SW480 (cell line): Measurements from ENCODE around the gene PZP.
"Not testable (repeated sequence)": the region's sequence is repeated elsewhere in the genome, so short reads cannot be mapped to it uniquely, and the experiment has no call there.

Experiments
- DNase-seq: peaks from one replicate; pipeline ENCODE4 v3.0.0-alpha.2; 2016; ENCODE audit warnings: low spot score

PZP gene

DNA sequence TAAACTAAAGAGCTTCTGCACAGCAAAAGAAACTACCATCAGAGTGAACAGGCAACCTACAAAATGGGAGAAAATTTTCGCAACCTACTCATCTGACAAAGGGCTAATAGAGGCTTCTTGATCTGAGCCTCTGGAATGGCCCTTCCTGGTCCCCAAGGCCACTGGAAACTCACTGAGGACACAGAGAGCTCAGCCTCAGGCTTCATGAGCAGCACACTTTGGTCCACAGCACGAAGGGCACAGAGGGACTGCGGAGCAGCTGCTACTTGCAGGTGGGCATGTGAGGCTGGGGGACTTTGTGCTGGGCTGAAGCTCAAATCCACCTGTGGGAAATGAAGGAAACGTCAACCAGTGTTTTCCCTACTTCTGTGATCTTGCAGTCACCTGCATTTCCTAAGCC lies 27.4 kb downstream of the PZP start:
- no peak for DNase-seq

DNA sequence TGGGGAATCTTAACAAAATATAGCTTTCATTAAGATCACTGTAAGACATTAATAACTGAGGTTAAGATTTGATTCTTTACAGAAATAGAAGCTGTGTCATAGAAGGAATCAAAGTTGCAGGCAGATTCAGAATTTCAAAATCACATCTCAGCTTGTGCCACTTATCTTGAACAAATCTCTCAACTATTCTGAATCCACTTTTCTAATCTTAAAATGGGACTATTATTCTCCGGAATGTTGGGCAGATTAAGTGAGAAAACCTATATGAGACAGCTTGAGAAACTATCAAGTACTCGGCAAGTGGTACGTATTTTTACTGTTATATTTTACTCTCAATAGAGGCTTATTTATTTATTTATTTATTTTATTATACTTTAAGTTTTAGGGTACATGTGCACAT lies 28.4 kb downstream of the PZP start:
- DNase-seq, result no peak

DNA sequence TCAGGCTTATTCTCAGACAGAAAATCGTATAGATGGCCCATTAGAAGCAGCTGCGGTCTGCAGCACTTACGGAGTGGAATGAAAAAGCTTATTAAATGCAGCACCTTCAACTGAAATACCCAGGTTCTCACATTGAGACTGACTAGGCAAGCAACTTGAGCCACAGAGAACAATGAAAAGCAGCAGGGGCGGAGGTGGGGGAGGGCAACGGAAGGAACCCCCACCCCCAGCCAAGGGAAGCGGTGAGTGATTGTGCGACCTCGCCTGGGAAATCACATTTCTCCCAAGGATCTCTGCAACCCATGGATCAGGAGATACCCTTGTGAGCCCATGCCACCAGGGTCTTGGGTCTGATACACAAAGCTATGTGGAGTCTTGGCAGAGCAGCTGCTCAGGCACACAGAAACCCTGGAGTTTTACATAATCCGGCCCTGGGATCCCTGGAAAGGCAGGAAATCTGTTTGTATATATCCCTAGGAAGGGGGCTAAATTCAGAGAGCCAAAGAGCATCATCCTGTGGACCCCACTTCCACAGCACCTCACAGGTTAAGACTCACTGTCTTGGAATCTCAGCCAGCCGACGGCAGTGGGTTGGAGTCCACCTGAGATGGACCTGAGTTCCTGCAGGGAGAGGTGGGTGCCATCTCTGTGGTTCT lies 38.1 kb downstream of the PZP start:
- no peak for DNase-seq

DNA sequence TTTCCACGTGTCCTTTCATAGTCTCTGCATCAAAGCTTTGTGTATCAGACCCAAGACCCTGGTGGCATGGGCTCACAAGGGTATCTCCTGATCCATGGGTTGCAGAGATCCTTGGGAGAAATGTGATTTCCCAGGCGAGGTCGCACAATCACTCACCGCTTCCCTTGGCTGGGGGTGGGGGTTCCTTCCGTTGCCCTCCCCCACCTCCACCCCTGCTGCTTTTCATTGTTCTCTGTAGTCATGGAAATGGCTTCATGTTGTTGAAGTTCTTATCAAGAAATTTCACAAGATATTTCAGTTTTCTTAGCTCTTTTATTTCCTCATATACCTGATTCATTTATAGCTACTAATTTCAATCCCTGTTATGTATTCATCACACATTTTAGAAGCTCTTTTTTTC lies 40.9 kb downstream of the PZP start:
- DNase-seq, result not testable (repeated sequence)

DNA sequence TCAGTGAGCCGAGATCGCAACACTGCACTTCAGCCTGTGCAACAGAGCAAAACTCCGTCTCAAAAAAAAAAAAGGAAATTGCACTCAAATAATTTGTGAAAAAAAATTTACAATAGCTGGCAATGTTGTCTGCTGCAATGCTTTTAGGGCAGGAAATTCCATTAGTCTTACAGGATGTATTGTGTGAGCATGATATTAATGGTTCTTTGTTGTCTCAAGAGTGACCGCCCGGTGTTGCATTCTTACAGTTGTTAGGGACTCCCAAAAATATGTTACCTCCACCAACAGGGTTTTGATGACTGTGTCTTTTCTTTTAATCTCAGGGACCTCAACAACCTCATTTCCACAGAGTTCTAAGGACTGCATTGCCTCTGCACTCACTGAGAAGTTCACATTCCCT lies 44.8 kb downstream of the PZP start:
- DNase-seq, result no peak

DNA sequence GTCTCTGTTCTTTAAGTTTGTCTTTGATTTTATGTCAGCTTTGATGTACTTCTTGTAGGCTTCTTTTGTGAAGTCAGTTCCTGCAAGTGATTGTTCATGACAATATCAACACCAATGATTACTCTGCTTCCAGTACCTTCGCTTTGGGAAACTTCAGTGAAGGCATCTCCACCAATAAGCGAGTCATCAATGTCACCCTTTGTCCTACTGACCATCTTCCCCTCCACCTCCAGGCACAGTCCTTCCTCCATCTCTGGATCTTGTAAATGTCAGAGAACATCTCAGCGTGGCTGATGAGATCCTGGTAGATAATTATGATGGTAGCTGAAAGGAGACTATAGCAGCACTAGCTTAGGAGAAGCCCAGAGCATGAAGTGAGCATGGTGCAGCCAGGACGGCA lies 52.1 kb downstream of the PZP start:
- no peak for DNase-seq

DNA sequence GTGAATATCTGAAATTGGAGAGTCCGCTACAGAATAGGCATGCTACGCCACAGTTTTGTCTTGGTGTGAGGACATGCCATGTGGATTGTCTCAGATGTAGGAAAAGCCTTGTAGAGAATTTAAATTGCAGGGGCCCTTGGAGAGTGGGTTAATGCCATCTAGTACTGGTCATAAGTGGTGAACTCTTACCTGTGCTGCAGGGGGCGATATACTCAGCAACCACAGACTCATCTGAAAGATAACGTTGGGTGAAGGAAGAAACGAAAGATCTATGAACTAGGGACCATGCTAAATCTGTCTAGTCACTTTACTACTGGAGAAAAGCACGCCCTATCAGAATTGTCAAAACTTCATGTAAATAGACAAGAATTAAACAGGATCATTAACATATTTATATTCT lies 58.8 kb downstream of the PZP start:
- DNase-seq, result no peak

DNA sequence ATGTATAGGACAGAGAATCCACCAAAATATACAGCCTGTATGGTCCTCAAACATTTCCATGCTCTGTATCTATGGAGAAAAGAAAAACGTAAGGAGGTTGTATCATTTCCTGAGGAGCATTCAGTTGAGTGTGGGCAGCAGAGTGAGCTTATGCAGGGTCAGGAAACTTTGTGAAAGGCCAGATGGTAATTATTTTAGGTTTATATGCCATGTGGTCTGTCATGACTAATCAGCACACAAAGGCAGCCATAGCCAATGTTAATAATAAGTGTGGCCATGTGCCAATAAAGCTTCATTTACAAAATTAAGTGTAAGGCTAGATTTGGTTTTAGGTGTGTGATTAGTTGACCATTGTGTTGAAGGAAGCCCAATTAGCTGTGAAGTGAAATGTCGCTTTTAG lies 59.3 kb downstream of the PZP start:
- no peak for DNase-seq

DNA sequence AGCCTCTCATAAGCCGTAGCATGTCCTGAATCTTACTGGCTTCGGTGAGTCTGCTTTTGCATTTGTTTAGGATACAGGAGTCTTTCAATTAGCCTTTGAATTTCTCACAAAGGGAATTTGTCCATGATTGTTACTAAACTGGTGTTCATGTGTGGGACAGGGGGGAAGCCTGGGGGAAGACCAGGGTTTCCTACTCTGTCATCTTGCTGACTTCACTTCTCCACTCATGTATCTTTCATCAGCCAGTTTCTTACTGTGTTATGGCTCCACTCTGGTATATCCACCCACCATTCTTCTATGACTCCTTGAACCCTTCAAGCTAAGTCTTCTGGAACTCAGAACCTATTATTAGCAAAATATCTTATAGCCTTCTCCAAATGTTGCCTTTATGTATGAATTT lies 60.7 kb downstream of the PZP start:
- DNase-seq, result no peak

DNA sequence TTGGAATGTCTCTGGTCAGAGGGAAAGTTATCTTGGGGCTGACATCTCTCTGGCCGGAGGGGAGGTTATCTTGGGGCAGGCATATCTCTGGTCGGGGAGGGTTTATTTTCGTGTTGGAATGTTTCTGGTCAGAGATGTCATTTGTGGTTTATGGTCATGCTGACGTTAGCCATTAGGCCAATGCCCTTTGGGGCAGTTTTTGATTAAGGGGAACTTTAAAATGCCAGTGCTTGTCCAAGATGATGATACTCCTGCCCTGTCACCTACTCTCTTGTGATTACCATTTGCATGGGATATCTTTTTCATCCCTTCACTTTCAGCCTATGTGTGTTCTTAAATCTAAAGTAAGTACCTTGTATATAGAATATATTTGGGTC lies 63.5 kb downstream of the PZP start:
- DNase-seq, result no peak

DNA sequence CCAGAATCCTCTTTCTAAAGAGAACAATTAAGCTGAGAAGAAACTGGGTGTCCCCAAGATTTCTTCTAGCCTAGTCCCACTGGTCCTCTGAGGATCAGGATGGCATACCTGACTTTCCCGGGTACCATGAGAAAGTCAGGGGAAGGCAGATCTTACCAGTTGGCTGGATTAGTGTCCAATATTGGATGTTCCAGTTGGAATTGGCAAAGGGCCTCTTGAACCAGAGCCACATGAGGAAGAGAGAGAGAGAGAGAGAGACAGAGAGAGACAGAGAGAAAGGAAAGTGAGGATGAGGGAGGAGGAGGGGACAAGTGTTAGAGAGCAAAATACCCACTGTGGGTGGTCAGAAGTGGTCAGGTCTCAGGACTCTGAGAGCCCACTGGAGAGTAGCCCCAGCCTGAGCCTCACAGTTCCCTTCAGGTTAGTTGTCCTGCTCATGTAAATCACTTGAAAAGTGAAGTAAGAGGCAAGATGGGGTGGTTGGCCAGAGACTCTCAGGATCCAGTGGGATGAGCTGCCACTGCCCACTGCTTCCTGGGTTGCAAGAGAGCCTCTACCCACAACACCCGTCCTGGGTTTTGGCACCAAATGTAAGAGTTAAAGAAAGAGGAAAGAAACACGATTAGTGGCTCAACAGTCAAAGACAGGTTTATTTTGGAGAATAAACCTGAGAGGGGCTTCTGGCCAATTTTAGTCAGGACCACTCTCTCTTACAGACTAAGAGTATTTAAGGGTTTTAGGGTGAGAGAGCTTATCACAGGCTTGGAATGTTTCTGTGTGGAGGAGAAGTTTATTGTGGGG lies 64.1 kb downstream of the PZP start:
- DNase-seq, result no peak

DNA sequence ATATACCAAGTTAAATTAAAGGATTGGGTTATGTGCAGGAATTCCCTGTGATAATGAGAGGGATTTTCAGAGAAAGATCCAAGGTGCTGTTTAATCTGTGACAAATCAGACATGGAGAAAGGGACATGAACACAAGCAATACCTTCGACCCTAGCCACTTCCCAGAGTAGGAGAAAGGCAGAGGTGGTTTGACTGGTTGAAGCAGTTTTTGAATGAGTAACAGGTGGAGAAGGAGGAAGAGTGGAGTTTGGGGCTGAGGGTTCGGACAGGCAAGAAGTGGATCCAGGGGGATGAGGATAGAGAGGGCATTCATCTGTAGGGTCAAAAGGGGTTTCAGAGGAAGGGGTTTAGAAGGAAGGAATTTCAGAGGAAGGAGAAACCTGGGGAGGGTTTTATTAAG lies 65.1 kb downstream of the PZP start:
- no peak for DNase-seq

DNA sequence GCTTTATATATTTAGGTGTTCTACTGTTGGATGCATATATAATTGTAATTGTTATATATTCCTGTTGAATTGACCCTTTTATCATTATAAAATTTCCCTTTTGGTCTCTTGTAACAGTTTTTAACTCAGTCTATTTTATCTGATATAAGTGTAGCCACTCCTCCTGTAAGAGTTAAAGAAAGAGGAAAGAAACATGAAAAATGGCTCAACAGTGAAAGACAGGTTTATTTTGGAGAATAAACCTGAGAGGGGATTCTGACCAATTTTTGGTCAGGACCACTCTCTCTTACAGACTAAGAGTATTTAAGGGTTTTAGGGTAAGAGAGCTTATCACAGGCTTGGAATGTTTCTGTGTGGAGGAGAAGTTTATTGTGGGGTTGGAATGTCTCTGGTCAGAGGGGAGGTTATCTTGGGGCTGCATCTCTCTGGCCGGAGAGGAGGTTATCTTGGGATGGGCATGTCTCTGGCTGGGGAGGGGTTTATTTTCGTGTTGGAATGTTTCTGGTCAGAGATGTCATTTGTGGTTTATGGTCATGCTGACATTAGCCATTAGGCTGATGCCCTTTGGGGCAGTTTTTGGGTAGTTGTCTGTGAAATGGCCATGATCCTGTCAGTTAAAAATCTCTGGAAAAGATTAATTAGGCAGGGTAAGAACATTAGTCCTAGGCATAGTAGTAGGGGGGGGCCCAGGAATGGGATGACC lies 68.5 kb downstream of the PZP start:
- DNase-seq, result not testable (repeated sequence)

DNA sequence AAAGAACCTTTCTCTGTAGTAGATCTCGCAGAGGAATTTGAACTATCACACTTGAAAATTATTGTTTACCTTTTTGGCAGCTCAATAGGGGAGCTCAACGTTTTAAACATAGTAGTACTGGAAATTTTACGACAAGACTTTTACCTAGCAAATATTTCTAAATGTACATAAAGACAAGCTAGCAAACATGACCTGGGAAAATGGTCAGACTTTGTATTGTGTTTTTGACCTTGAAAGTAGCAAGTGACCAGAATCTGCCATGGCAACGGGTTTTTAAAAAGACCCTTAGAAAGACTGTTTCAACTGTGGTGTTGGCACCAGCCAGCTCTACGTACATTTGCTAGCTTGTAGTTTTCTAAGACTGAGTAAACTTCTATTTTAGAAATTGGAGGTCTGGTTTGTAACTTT lies 72.3 kb downstream of the PZP start:
- DNase-seq, result no peak

DNA sequence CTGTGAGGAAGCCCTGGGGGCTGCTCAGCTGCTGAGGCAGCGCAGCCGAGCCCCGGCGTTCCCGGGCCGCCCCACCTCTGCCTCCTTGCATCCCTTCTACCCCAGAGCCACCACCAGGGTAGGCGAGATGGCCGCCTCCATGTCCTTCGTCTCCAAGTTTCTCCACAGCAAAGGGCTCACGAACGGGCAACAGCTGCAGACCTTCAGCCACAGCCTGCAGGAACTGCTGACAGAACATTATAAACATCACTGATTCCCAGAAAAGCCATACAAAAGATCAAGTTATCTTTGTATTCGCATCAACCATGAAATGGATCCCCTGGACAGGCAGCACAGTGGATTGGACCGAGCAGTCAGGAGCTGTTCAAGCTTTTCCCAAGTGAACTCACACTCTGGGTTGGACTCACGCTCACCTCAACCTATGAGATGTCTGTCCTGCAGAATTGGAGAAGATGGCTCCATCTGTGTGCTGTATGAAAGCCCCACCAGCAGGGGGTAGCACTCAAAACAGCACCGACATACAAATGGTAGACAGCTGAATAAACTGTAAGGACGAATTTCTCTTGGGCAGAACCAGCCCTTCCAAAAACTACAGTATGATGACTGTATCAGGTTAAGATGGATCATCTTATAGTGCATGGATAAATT lies 73.1 kb downstream of the PZP start:
- DNase-seq, result peak; percentile 52

DNA sequence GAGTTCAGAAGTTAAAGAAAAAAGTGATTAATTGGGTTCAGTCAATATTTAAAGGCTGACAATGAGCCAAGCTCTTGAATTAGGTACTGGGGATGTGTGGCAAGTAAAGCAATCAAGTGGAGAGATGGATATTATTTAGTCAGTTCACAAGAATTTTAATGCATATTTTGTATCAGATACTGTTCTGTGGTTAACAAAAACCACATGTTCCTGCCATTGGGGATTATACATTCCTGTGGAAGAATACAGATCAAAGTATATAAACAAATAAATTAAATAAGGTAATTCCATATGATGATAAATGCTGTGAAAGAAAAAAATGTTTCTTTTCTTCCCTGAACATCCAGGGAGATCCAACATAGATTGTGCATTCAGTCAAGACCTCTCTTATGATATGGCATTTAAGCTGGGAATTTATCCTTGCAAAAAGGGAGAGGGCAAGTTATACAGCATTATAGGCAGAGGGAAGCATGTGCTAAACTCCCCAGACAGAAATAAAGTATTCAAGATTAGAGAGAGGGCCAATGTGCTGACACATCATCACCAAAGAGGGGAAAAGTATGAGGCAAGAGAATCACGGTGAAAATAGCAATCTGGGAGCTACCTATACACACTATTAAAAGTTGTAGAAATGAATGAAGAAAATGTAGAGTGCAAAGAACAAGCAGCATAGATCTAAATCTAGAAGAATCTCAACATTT lies 74.8 kb downstream of the PZP start:
- DNase-seq, result peak; percentile 78

DNA sequence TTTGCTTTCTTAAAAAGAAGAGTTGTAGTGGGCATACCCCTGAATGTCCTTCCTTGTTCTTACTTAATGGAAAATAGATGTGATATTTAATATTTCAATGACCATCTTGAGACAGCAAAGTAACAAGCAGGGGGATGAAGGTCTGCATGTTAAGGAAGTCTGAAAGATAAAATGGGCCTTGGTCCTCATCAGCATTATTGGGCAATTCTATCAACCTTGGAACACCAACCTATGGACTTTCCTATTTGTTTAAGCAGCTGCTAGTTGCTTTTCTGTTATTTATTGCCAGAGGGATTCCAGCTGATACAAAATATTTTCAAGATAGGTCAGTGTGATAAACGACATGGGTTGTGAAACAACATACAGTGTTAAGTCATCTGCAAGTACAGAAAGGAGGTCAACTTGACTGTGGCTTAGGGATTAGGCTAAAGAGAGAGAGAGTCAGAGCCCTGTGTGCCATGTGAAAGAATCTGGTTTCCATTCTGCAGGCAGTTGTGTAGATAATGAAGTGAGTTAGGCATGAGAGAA lies 76.1 kb downstream of the PZP start:
- no peak for DNase-seq

DNA sequence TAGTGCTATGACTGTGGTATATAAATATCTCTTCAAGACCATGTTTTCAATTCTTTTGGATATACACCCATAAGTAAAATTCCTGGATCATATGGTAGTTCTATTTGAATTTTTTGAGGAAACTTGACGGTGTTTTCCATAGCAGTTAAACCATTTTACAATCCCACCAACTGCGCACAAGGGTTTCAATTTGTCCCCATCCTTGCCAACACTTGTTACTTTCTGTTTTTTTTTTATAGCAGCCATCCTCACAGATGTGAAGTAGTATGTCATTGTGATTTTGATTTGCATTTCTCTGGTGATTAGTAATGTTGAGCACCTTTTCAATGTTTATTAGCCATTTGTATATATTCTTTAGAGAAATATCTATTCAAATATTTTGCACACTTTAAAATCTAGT lies 78.0 kb downstream of the PZP start:
- no peak for DNase-seq

DNA sequence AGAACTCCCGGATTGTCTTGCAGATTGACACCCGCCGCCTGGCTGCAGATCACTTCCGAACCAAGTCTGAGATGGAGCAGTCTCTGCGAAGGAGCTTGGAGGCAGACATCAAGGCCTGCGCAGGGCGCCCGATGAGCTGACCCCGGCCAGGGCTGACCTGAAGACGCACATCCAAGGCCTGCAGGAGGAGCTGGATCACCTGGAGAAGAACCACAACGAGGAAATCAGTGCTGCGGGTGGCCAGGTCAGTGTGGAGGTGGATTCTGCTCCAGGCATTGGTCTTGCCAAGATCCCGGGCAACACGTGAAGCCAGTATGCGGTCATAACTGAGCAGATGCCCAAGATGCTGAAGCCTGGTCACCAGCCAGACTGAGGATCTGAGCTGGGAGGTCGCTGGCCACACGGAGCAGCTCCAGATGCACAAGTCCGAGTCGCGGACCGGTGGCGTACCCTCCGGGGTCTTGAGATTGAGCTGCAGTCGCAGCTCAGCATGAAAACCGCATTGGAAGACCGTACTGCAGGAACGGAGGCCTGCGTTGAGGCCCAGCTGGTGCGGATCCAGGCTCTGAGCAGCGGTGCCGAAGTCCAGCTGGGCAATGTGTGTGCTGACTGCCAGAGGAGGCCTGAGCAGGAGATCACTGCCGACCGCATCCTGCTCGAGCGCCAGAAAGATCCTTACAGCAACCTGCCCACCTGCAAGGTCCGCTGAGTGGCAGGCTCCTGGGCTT lies 80.1 kb downstream of the PZP start:
- no peak for DNase-seq

DNA sequence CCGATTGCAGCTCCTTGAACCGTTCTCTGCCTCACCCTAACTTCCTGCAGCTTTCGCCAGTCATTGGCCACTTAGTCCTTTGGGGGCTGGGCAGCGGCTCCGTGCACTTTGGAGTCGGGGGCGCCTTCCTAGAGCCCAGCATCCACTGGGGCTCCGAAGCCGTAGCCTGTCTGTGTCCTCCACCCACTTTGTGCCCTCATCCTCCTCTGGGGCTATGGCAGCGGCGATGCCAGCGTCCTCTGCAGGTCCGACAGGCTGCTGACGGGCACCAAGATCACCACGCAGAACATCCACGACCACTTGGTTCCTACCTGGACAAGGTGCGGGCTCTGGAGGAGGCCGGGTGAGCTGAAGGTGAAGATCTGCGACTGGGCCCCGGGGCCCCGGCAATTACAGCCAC lies 80.7 kb downstream of the PZP start:
- no peak for DNase-seq

DNA sequence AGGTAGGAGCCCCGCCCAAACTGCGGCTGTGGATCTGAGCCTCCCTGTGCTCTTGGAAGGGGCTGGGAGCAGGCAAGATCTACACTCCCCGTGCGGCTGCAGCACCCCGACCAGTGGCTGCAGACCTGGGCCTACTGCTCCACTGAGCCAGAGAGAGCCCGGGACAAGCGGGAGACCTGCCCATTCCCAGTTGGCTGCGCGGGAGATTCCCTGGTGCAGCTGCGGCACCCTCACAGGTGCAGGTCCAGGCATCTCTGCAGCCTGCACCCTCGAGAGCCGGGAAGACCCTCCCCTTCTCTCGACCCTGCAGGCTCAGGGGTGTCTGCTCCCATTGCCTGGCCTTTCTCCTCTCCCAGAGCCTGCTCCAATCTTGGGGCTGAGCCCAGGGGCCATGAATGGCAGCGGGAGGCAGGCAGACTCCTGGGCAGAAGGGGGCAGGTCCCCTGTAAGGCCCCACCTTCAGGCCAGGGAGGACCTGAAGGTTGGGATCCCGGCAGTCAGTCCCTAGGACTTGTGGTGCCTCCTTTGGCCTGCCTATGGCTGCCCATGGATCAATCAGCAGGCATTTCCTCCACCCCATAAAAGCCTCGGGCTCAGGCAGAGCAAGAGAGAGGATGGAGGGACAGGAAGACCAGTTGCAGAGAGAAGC lies 83.7 kb downstream of the PZP start:
- no peak for DNase-seq
